Stimulated activated CD8-positive, alpha-beta memory T cell treated with anti-CD3 and anti-CD28 coated beads, Interleukin-7, amount 100 ng/mL, for 48 hours (primary cell): ENCODE results near the gene GOLGA8Q.
"Not testable (repeated sequence)": the region's sequence is repeated elsewhere in the genome, so short reads cannot be mapped to it uniquely, and the experiment has no call there.

Source experiments
- DNase-seq, 2 donors: peaks; one replicate each; pipeline ENCODE4 v3.0.0-alpha.2; 2020; ENCODE audit warnings: low read depth in 1 of 2; ENCODE audit errors: extremely low read depth in 1 of 2

The GOLGA8Q gene

GRCh38 chr15:30551750-30552149 is at the start of gene GOLGA8Q:
Gene GOLGA8Q (plus strand): TSS chr15:30552050. CDS start chr15:30552078, 28 bp downstream.
- not testable (repeated sequence) for DNase-seq

GRCh38 chr15:30502904-30503781 is 48.7 kb upstream of the GOLGA8Q start:
- DNase-seq = not testable (repeated sequence)

GRCh38 chr15:30504162-30504843 is 47.5 kb upstream of the GOLGA8Q start:
- not testable (repeated sequence) for DNase-seq

GRCh38 chr15:30514545-30514944 is 37.3 kb upstream of the GOLGA8Q start:
- not testable (repeated sequence) for DNase-seq

GRCh38 chr15:30523453-30524243 is 28.2 kb upstream of the GOLGA8Q start:
- DNase-seq = not testable (repeated sequence)

- DNase-seq = not testable (repeated sequence)
Measured at GRCh38 chr15:30525912-30526311, 25.9 kb upstream of the GOLGA8Q start.

GRCh38 chr15:30529049-30529448 is 22.8 kb upstream of the GOLGA8Q start:
- DNase-seq = not testable (repeated sequence)

GRCh38 chr15:30566949-30567348 is 15.1 kb downstream of the GOLGA8Q start:
- DNase-seq = not testable (repeated sequence)

GRCh38 chr15:30573012-30573491 is 21.2 kb downstream of the GOLGA8Q start:
- not testable (repeated sequence) for DNase-seq

GRCh38 chr15:30579394-30579970 is 27.6 kb downstream of the GOLGA8Q start:
- DNase-seq = not testable (repeated sequence)

GRCh38 chr15:30580716-30581115 is 28.9 kb downstream of the GOLGA8Q start:
- not testable (repeated sequence) for DNase-seq

GRCh38 chr15:30598953-30599352 is 47.1 kb downstream of the GOLGA8Q start:
- DNase-seq = not testable (repeated sequence)

- DNase-seq = not testable (repeated sequence)
Measured at GRCh38 chr15:30603796-30604195, 51.9 kb downstream of the GOLGA8Q start, which contains the start of gene GOLGA8H. Gene GOLGA8H (plus strand): TSS chr15:30604028. CDS start chr15:30604126, 98 bp downstream.
